Nasal cavity respiratory epithelium epithelial cell of viscerocranial mucosa (primary cell): ENCODE data around the gene TOE1. TPM values are rescaled to one million over a fixed set of nuclear protein-coding genes. Genes with fewer than 3 reads are reported as not detected.

ENCODE experiments used
- total RNA-seq: library from RNA; depleted of rRNA; stranded (reverse); fragments of >200 nt; gene quantifications from 2 replicates; pipeline ENCODE4 v1.2.3, GENCODE V29; 2014

TOE1 gene
- total RNA-seq = 7.9 and 8.0 TPM in 2 replicates

DNA sequence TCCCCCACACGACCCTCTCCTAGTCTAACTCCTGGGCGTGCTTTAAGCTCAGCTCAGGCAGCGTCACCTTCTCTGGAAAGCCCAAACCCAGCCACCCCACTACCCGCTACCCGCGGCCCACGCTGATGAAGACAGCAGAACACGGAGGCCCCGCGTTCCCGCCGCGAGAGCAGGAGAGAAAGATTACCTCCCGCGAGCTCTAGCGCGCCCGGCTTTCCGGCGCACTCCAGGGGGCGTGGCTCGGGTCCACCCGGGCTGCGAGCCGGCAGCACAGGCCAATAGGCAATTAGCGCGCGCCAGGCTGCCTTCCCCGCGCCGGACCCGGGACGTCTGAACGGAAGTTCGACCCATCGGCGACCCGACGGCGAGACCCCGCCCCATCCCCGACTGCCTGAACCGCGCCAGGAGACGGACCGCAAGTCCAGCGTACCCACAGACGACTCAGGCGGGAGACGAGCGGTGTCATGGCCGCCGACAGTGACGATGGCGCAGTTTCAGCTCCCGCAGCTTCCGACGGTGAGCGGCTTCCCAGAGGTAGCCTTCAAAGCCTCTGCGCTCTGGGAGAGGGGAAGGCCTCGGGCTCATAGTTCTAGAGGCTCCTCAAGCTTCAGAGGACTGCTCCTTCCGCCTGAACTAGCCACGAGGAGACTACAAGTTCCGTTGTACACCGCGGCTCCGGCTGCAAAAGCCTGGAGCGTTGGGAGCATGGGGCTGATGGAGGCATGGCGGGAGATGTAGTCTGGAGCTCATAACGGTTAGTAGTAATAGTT, at the start of gene TOE1, which contains the start of gene MUTYH:
Gene TOE1, plus strand, starts transcription at position 382 of the 770 bp plus-strand sequence. Its CDS starts 83 bp downstream, at position 465.
Gene MUTYH, minus strand, starts transcription at position 652 of the 770 bp plus-strand sequence. CDS start 5,935 bp downstream, outside the sequence.

DNA sequence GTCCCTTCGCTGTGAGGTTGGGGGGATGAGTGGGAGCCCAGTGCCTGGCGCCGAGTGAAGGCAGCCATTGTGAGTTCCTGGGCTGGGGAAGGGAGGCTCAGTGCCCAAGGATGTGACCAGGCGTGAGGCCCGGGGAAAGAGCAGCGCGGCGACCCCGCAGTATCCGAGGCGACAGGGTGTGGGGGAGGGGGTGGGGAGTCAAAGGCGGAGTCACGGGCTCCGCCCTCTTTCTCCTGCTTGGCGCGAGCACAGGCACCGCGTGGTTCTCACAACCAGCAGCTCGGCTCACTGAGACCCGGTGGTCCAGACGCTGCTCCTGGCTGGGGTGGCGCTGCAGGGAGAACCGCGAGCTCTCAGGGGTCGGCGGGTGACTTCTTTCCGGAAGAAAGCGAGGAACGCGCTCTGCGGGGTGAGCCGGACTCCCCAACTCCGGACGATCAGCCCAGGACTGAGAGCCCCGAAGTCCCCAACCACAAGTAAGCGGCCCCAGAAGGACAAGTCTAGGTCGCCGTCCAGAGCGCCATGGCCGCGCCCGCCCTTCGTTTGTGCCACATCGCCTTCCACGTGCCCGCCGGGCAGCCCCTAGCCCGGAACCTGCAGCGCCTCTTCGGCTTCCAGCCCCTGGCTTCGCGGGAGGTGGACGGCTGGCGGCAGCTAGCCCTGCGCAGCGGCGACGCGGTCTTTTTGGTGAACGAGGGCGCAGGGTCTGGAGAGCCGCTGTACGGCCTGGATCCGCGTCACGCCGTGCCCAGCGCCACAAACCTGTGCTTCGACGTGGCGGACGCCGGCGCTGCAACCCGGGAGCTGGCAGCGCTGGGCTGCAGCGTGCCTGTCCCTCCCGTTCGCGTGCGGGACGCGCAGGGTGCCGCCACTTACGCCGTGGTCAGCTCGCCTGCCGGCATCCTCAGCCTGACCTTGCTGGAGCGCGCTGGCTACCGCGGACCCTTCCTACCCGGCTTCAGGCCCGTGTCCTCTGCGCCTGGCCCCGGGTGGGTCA, 13.0 kb upstream of the TOE1 start, which contains the start of gene HPDL:
Gene HPDL, plus strand, starts transcription at position 269 of the 997 bp plus-strand sequence. Its CDS starts 254 bp downstream, at position 523.

Other genes starting within 250 kb of the TOE1 start
- gene ZSWIM5, start 133.6 kb upstream of the TOE1 start, total RNA-seq = under 0.01 and 0.14 TPM in 2 replicates
- gene HPDL, start 13.3 kb upstream of the TOE1 start, total RNA-seq = 0.34 and 0.50 TPM in 2 replicates
- 11.9 and 14.7 TPM in 2 replicates for gene MUTYH, start 270 bp downstream of the TOE1 start, total RNA-seq
- 3.1 and 5.2 TPM in 2 replicates for gene TESK2, start 151.0 kb downstream of the TOE1 start, total RNA-seq
- gene CCDC163, start 159.9 kb downstream of the TOE1 start, total RNA-seq = 0.36 and 2.7 TPM in 2 replicates
- 2.4 and 3.7 TPM in 2 replicates for gene MMACHC, start 160.1 kb downstream of the TOE1 start, total RNA-seq
- gene PRDX1, start 181.7 kb downstream of the TOE1 start, total RNA-seq = 292 and 739 TPM in 2 replicates
- gene AKR1A1, start 210.7 kb downstream of the TOE1 start, total RNA-seq = 84.6 and 90.2 TPM in 2 replicates
- 27.7 and 36.0 TPM in 2 replicates for gene NASP, start 243.9 kb downstream of the TOE1 start, total RNA-seq